GM21381 (cell line): Measurements from ENCODE around the gene SOX5.
"Not testable (repeated sequence)": the region's sequence is repeated elsewhere in the genome, so short reads cannot be mapped to it uniquely, and the experiment has no call there.

Experiments used
- ATAC-seq: cut with Tn5 transposase; IDR thresholded peaks from one replicate; pipeline ENCODE4 v1.9.1; 2021; ENCODE audit warnings: mild to moderate bottlenecking, moderate library complexity; ENCODE audit not compliant: unreplicated experiment

Gene SOX5

DNA sequence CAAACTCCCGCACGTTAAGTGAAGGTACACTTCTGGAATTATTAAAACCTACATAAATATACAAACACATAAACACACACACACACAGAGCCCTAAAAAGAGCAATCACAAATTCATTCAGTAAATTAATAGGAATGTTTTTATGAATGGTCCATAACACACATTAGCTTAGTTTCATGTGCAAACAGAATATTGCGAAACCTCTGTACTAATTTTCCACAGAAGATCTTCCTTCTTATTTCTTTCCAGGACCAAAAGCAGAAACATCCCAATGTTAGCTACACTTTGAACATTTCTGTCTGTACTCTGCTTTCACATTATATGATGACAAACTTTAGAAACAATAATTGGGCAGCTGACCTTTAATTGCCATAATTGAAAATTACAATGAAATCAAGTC is 101.6 kb downstream of the SOX5 start:
- no peak for ATAC-seq

DNA sequence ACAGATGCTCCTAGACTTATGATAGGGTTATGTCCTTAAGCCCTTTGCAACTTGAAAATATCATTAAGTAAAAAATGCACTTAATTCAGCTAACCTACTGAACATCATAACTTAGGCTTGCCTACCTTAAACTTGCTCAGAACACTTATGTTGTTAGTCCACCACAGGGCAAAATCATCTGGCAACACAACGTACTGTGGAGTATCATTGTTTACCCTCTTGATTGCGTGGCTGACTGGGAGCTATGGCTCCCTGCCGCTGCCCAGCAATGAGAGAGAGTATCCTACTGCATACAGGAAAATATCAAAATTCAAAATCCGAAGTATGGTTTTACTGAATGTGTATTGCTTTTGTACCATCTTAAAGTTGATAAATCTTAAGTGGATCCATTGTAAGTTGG is 105.5 kb downstream of the SOX5 start:
- no peak for ATAC-seq

DNA sequence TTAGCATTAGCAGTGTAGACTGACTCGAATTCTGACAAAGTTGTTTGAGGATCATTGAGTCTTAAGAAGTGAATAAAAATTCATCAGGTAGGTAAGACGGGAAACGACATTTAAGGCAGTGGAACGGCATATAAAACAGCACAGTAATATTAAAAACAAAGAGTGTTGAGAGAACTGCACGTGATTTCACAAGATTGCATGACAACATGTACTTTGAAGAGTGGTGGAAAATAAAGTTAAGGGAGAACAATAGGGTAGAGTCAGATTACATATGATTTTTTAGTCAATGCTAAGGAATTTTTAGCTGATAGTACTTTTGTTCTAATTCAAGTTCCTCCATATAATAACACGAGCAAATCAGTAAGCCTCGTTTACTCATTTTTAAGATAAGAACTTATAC is 115.4 kb downstream of the SOX5 start:
- no peak for ATAC-seq

DNA sequence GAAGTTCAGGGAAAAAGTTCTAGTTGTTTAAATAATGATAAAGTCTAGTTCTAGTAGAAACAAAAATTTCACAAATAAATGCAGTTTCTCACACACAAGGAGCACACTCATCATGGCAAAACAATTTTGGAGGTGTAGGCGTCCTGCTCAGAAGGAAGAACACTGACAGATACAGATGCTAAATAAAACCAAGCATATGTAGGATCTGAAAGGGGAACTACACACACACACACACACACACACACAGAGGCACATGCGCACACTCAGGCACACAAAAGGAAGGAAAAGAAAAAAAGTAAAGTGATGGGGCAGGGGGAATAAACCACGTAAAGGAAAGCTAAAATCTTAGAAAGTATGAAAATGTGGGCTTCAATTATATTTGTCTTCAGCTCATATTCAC is 117.7 kb downstream of the SOX5 start:
- no peak for ATAC-seq

DNA sequence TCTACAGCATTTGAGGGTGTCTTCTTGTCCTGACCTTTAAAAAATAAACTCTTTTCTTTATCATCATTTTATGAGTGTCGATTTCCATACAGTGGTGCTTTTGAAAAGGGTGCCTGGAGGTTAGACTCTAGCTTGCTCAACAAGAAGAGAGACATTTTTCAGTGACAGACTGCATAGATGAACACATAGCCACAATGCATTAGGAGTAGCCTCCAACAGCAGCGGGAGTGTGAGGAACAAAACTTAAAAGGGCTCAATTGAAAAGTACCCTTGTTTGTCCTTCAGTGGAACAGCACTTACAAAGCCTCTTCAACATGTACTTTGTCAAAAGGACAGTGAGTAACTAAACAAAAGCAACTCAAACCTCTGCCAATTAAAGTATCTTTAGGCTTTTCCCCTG is 119.3 kb downstream of the SOX5 start:
- ATAC-seq: no peak

DNA sequence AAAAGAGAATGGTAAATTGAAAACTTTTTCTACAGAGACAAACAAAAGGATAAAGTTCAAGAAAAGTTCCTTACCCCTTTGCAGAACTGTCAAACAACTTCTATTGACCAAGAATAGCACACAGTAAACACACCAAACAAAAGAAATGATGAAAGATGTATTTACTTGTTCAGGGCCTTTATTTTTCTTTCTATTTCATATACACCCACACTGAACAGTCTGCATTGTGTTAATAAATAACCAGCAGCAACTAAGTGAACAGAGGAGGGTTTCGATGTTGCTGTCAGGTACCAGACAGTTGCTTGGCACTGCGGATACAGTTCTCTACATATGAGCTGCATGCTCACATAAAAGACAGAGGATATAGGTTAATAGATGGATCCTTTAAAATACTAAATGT is 122.1 kb downstream of the SOX5 start:
- ATAC-seq: no peak

DNA sequence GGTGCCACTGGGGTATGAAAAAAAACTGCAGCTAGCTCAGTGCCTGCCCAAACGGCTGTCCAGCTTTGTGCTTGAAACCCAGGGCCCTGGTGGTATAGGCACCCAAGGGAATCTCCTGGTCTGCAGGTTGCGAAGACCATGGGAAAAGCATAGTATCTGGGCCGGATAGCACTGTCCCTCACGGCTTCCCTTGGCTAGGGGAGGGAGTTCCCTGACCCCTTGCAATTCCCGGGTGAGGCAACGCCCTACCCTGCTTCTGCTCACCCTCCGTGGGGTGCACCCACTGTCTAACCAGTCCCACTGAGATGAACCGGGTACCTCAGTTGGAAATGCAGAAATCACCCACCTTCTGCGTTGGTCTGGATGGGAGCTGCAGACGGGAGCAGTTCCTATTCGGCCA is 124.3 kb downstream of the SOX5 start:
- not testable (repeated sequence) for ATAC-seq

DNA sequence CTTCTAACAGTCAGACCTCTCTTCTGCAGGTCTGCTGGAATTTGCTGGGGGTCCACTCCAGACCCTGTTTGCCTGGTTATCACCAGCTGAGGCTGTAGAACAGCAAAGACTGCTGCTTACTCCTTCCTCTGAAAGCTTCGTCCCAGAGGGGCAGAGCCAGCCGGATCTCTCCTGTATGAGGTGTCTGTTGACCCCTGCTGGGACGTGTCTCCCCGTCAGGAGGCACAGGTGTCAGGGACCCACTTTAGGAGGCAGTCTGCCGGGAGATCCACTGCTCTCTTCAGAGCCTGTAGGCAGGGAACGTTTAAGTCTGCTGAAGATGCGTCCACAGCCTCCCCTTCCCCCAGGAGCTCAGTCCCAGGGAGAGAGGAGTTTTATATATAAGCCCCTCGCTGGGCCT is 125.1 kb downstream of the SOX5 start:
- ATAC-seq: no peak

DNA sequence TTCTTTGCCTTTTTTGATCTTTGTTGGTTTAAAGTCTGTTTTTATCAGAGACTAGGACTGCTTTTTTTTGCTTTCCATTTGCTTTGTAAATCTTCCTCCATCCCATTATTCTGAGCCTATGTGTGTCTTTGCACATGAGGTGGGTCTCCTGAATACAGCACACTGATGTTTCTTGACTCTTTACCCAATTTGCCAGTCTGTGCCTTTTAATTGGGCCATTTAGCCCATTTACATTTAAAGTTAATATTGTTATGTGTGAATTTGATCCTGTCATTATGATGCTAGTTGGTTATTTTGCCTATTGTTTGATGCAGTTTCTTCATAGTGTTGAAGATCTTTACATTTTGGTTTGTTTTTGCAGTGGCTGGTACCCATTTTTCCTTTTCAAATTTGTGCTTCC is 126.6 kb downstream of the SOX5 start:
- not testable (repeated sequence) for ATAC-seq

DNA sequence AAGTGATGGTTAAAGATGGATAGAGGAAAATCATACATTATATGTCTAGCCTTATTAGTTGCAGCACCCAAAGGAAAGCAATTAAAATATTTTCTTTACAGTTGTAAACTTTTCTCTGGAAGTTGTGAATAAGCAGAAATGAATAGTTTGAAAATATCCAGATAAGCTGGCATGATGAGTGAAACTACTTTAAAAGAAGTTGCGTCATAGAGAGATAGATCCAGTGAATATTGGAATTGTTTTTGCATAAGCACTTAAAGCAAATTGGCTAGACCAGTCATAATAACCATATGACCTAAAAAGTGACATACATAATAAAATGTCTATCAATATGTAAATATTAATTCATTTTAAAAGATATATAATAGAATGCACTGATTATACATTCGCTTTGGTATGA is 132.1 kb downstream of the SOX5 start:
- ATAC-seq: no peak

DNA sequence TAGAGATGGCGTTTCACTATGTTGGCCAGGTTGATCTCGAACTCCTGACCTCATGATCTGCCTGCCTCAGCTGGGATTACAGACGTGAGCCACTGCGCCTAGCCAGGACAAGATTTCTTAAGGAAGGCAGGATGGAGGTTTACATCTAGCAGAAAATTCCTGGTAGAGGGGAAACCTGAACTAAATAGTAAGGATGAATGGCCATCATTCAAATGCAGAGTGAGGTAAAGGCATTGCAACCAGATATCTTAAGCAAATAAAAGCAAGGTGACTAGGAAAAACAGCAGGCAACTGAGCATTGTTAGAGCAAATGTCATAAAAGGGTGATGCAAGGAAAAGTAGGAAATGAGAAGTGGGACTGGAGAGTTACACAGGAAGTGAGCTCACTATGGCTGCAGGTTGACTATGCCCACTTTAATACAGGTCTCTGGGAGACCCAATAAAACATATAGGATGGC is 133.0 kb downstream of the SOX5 start:
- ATAC-seq: no peak

DNA sequence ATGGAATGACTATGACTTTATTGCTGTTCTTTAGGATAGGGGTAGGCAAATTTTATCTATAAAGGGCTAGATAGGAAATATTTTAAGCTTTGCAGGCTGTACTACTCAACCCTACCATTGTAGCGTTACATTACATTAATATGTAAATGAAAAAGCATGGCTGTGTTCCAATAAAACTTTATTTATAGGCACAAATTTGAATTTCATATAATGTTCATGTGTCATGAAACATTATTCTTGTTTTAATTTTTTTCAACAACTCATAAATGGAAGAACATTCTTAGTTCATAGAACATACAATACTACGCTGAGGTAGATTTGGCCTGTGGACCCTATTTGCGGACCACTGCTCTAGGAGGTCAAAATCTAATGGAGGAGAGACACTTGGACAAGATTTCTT is 133.7 kb downstream of the SOX5 start:
- no peak for ATAC-seq

DNA sequence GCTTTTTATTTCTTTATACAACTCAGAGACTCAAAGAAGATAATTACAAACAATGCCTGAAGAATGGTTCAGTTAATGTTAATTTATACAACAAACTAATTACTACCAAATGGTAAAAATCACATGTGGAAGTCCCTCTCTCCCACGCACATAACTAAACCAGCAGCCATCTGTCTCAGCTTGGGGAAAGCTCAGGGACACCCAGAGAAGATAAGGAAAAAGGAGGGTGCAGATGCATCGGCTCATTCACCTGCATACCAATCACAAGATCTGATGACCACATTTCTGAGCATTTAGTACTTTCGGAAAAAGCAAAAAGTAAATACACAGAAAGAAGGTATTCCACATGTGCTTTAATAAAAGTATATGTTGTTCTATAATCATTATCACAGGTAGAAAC is 136.3 kb downstream of the SOX5 start:
- no peak for ATAC-seq

DNA sequence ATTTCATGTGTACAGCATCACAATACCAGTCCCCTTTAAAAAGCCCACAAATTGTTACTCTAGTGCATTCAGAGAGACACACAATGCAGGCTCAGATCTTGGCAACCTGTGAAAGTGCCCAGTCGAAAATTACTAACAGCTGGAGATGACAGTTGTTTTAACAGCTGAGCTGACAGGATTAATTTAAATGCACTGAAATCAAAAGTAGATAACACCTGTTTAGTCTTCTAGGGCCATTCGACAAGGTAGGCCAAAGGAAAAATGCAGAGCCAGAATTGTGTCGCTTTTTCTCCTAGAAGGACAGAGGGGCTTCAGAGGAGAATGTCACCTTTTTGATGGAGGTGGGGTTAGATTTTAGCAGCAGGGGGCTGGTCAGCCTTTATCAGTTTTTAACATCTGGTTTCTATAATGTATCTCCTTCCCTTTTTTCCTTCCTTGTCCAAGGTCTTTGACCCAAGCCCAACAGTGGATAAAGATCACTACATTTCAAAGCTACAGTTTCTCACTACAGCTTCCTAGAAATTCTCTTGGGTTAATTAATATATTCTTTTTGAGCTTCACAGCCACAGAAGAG is 139.1 kb downstream of the SOX5 start:
- no peak for ATAC-seq

DNA sequence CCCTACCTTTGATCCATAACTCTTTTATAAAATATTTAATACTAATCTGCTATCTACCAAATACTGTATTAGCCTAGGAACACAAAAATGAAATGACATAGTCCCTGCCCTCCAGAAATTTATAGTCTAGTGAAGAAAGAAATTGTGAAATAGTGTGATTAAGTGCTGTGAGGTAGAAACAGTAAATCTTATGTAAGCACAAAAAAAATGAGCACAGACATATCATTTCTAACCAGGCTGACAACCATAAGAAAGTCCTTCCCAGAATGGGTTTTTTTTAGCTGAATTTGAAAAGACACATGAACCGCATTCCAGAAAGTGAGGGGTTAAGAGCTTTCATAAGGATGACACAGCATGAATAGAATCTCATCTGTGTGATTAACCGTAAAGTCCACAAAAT is 145.9 kb downstream of the SOX5 start:
- ATAC-seq: no peak

DNA sequence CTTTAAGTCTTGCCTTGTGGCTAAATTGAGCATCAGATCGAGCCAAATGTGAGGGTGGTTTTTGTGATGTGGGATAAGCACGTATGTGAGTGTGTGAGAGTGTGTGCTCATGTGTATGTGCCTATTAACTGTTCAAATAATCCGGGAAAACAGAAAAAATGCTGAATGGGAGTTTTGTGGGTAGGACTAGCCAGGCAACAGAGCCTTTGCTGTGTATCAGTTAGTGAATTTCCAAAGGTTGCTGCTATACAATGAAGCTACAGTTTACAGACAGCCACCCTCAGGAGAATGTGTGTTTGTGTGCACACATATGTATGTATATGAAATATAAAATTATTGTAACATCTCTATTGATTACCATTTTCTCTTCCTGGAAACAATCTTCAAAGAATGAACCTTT is 154.0 kb downstream of the SOX5 start:
- ATAC-seq: no peak

DNA sequence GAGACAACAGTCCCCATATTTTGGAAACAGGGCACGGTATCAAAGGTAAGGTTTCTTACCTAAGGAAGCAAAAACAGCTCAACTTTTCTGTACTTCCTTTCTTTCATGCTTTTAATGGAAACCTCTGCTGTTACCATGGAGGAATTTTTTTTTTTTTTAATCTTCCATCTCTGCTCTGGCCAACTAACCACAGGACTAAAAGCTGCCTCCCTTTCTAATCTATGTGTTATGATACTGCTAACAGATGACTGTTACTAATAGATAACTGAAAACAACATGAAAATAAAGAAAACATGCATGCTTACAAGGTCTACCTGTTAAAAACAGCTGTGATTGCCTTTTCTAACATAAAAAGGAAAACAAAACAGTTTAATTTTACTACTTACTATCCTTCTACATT is 168.4 kb downstream of the SOX5 start:
- no peak for ATAC-seq

DNA sequence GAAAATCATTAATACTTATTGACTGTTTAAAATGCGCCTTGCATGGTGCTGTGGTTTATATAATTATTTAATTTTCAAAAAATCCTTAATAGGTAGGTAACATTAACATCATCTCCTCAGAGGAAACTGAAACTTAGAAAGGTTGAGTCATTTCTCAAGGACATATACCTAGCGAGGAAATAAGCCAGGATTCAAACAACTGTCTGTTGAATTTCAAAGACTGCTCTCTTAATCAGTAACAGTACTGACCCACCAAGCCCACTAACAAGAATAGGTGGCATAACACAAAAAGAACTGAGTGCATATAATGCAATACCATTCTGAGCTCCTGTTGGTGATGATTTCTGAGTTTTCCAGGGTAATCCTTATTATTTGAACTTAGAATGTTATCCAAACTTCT is 174.3 kb downstream of the SOX5 start:
- no peak for ATAC-seq

DNA sequence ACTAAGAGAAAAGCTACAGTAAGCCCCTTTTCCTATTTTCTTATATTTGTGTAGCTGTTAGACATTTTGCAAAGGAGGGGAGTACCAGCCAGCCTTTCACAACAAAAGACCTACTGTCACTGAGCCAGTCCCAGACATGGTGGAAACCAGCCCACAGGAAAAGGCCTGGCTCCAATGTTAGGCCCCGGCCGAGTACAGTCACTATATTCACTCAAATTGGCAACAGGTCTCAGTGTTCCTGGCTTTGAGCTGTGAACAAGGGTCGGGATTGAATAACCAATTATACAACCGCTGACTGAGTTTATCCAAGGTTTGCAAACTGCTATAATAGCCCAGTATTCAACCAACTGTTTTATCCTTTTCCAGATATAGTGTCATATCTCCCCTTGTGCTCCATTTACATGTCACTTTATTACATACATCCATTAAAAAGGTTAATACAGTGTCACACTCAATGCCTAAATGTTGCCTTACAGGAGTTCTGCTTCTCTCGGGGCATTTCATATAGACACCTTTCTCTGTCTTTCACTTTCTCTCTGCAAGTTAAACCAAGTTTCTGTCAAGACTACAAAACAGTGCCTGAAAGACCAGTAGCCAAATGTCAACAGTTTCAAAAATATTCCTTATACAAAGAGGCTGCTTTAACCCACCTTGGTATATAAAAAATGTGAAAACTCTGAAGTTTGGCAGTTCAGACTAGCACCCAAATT is 178.1 kb downstream of the SOX5 start:
- no peak for ATAC-seq

DNA sequence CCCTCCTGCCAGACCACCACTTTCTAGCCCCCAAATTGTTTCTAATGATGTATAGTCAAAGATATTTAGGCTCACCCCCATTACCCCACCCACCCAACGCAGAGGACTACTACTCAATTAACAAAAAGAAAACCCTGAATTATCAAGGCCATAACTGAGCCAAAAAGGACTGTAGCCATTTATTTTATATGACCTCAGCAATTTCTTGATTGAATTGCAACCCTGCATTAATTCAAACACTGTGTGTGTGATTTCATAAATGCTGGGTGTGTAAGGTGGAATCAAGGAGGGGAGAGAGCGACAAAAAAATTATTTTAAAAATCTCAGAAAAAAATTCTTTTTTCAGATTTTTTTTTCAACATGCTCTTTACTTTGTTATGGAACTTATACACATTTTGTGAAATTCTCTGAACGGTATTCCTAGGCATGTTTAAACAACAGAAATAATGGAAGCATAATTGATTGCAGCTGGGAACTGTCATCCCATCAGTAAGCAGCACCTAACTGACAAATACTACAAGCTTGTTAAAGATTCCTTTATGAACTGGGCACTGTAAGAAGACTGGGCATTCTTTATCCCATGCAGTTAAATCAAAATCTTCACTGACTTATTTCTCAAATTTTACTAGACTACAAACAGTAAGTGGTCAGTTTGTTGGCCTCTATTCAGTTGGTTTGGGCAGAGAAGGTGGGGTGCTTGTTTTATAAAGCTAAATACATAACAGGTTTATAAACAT is 179.1 kb downstream of the SOX5 start:
- no peak for ATAC-seq

DNA sequence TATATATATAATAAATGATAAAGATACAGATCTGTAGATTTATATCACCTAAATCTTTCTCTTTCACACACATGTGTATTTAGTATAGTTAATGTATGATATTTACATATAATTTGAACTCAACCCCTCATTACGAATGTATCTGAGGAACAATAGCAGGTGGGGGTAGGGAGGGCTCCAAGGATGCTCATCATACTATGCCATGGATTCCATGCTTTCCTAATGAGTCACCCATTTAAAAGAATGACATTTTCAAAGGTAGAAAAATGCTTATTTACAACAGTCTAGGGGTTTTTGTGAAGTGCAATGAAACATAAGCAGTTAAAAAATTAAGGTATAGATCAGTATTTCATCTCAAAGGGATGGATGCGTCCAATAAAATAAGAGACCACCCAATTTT is 181.6 kb downstream of the SOX5 start:
- ATAC-seq: no peak

DNA sequence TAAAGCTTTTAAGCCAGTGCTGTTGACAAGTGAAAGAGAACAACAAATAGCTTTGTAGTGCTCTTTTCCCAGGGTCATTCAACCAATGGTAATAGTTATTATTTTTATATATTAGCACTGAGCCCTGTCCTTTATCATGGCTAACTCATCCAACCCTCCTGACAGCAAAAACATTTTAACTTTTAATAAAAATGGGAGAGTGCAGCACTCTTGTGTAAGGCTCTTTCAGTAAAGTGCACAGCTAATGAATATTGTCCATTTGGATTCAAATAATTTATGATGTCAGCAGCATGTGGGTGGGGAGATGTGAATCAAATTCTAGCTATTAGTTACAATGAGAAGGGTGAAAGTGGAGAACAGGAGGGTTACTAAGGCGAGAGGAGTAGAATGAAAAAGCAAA is 185.7 kb downstream of the SOX5 start:
- no peak for ATAC-seq
